ENCODE data around the gene PIK3CB.

GRCh38 chr3:138718849-138719248 lies 115.9 kb downstream of the PIK3CB start:
- TF ChIP-seq CTCF (IDR thresholded peaks at IDR 0.05; ENCODE audit: insufficient read depth, low read length, poor library complexity, severe bottlenecking), result no peak
- TF ChIP-seq EZH2phosphoT487 (conservative IDR thresholded peaks at IDR 0.05; ENCODE audit: low read length), result no peak
